HG03378 (cell line): Measurements from ENCODE around the gene KCP.

ENCODE experiments used
- ATAC-seq: cut with Tn5 transposase; IDR thresholded peaks from one replicate; pipeline ENCODE4 v1.9.1; 2021; ENCODE audit warnings: mild to moderate bottlenecking, moderate library complexity; ENCODE audit not compliant: unreplicated experiment

Gene KCP

GRCh38 chr7:128908750-128909624 lies 1.5 kb downstream of the KCP start:
- no peak for ATAC-seq

GRCh38 chr7:128906766-128907559 lies 3.5 kb downstream of the KCP start:
- no peak for ATAC-seq

GRCh38 chr7:128906001-128906765 lies 4.3 kb downstream of the KCP start:
- ATAC-seq: no peak

- no peak for ATAC-seq
Observed at GRCh38 chr7:128904381-128905197, 5.9 kb downstream of the KCP start.

- no peak for ATAC-seq
Observed at GRCh38 chr7:128903621-128904361, 6.7 kb downstream of the KCP start.

GRCh38 chr7:128902761-128903585 lies 7.5 kb downstream of the KCP start:
- no peak for ATAC-seq

- ATAC-seq: no peak
Observed at GRCh38 chr7:128900237-128900636, 10.3 kb downstream of the KCP start.

GRCh38 chr7:128899392-128899791 lies 11.1 kb downstream of the KCP start:
- no peak for ATAC-seq

- no peak for ATAC-seq
Observed at GRCh38 chr7:128895320-128895719, 15.2 kb downstream of the KCP start.

- no peak for ATAC-seq
Observed at GRCh38 chr7:128894101-128894440, 16.4 kb downstream of the KCP start.

- ATAC-seq: no peak
Observed at GRCh38 chr7:128893251-128894100, 17.0 kb downstream of the KCP start.

- ATAC-seq: no peak
Observed at GRCh38 chr7:128892521-128893250, 17.8 kb downstream of the KCP start.

GRCh38 chr7:128891942-128892269 lies 18.6 kb downstream of the KCP start:
- ATAC-seq: no peak

- ATAC-seq: no peak
Observed at GRCh38 chr7:128891110-128891941, 19.2 kb downstream of the KCP start.

GRCh38 chr7:128890306-128891109 lies 20.0 kb downstream of the KCP start:
- no peak for ATAC-seq

- ATAC-seq: no peak
Observed at GRCh38 chr7:128889121-128889520, 21.4 kb downstream of the KCP start.
